NAMALWA (cell line): ENCODE measurements around the gene SVOP.

Source experiments
- DNase-seq: peaks from one replicate; pipeline ENCODE4 v3.0.0-alpha.2; 2015; ENCODE audit warnings: low spot score

SVOP gene

GRCh38 chr12:108935159-108935763 is 85.6 kb downstream of the SVOP start:
- no peak for DNase-seq

GRCh38 chr12:108933949-108934348 is 86.9 kb downstream of the SVOP start:
- DNase-seq = no peak

GRCh38 chr12:108930756-108931155 is 90.1 kb downstream of the SVOP start:
- DNase-seq = no peak

GRCh38 chr12:108930155-108930554 is 90.7 kb downstream of the SVOP start:
- DNase-seq = no peak

DNA sequence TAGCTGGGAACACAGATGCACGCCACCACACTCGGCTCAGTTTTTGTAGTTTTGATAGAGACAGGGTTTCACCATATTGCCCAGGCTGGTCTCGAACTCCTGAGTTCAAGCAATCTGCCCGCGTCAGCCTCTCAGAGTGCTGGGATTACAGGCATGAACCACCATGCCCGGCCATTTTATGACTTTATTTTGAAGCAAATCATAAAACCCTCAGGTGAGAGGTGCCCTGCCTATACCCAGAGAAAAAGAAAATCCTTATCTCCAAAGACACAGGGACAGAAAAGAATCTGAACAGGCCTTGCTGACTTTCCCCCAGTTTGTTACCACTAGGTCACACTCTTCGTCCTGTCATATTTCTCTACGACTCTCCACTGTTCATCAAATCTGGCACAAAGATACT is 92.2 kb downstream of the SVOP start:
- DNase-seq = no peak

DNA sequence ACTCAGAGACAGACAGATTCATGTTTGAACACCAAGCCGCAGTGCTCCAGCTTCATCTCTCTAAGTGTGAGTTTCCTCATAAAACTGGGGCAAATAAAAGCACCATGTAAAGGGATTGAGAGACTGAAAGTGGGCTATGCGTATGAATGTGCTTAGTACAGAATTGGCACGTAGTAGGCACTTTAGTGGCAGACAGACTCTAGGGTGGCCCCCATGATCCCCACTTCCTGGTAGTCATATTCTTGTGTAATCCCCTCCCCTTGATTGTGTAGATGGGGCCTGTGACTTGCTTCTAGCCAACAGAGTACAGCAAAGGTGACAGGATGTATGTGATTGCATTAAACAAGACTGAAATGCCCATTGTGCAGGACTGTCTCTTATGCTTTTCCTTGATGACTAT is 98.0 kb downstream of the SVOP start:
- DNase-seq = no peak

DNA sequence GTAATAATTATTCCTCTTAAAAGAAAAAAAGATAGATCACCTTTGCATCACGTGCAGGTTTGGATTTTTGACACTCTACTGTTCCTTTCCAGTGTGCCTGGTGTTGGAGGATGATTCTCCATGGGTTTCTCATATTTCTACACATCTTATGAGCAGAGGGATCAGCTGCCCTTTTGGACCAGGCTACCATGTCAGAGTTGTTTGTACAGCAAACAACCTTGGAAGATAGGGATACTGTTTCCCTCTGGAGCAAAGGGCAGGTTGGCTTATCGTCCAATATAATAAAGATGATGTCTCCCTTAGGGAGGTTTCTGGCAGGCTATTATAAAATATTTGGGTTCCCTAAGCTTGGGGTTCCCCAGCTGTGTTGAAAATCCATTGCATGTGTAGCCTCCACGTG is 98.9 kb downstream of the SVOP start:
- no peak for DNase-seq

DNA sequence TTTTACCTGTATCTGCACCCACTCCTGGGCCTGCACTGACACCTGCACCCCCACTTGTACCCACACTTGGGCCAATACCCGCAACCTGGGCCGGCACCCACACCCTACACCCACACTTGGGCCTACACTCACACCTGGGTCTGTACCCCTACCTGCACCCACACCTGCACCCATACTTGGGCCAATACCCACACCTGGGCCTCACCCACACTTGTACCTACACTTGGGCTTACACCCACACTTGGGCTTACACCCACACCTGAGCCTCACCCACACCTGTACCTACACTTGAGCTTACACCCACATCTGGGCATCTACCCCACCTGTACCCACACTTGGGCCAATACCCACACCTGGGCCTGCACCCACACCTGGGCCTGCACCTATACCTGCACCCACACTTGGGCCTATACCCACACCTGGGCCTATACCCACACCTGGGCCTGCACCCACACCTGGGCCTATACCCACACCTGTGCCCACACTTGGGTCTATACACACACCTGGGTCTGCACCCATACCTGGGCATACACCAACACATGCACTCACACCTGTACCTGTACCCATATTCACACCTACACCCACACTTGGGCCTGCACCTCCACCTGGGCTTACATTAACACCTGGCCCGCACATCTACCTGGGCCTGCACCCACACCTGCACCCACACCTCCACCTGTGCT is 101.8 kb downstream of the SVOP start:
- no peak for DNase-seq

DNA sequence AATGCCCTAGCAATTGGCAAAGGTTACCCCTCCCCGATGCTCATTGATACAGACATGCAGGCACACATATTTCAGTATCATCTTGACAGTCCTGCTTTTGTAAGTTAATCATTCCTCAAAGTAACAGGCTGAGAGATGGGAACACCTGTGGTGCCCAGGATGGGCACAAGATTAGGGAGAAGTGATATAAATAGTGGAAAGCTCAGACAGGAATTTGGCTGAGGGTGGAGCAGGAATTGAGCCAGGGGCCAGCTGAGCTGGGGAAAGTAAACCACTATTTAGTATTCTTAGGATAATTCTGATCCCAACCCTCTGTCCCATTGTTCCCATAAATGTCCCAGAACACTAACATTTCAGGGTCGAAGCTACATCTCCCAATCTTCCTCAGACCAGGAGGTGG is 102.7 kb downstream of the SVOP start:
- no peak for DNase-seq

DNA sequence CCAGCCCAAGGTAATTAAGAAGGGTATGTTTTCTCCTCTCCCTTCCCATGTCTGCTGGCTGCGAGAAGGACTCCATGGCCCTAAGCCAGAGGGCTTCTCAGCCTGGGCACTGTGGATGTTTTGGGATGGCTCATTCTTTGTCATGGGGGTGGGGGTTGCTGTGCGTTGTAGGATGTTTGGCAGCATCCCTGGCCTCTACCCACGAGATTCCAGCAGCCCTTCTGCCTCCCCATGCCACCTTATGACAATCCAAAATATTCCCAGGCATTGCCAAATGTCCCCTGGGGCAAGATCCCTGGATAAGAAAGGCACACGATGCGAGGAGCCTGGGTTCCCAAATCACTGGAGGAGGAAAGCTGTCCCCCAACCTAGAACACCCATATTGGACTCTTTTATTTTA is 104.5 kb downstream of the SVOP start:
- no peak for DNase-seq

GRCh38 chr12:108915632-108916133 is 105.2 kb downstream of the SVOP start:
- DNase-seq = no peak

DNA sequence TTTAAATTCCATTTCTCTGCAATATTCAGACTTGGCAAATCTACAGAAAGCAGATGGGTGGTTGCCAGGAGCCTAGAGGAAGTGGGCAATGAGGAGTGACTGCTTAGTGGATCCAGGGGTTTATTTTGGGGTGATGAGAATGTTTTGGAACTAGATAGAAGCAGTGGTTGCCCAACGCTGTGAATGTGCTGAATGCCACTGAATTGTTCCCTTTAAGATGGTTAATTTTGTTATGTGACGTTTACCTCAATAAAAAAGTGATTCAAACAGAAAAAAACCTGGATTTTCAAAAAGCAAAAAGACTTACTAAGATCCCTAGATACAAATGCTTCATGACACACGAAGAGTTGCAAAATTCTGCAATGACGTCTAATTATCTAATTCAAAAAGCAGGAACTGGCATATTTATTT is 106.7 kb downstream of the SVOP start:
- DNase-seq = no peak

GRCh38 chr12:108912361-108912760 is 108.5 kb downstream of the SVOP start:
- DNase-seq = no peak

- DNase-seq = no peak
Observed at GRCh38 chr12:108911915-108912314, 109.0 kb downstream of the SVOP start.

- DNase-seq = no peak
Observed at GRCh38 chr12:108910336-108910735, 110.5 kb downstream of the SVOP start.

DNA sequence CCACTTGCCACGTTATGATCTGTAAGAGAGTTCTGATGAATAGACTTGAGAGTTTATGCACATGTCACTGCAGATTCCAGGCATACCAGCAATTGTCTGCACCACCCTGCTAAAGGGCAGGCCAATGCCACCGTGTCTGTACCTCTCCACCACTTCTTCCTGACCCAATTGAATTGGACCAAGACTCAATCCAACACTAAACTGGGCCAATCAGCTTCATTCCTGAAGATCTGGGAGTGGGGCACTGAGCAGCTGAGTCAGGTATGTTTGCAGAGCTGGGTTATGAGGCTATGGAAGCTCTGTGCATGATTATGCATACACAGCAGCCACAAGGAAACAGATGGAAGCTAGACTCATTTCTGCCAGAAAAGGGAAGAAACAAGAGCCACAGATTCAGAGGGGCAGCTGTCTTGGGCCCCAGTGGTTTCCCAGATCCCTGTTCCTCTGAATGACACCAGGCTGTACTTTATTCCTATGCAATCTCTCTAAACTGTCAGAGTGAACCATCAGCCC is 113.0 kb downstream of the SVOP start:
- no peak for DNase-seq

DNA sequence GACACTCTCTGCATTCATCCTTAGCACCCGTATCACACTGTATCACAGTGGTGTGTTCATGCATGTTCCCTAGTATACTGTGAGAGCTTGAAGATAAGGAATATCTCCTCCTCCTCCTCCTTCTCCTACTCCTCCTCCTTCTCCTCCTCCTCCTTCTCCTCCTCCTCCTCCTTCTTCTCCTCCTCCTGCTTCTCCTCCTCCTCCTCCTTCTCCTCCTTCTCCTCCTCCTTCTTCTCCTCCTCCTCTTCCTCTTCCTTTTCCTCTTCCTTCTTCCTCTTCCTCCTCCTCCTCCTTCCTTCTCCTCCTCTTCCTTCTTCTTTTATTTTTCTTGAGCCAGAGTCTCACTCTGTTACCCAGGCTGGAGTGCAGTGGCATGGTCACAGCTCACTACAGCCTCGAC is 113.9 kb downstream of the SVOP start:
- no peak for DNase-seq

GRCh38 chr12:108905725-108906124 is 115.1 kb downstream of the SVOP start:
- DNase-seq = peak; percentile 44

- DNase-seq = no peak
Observed at GRCh38 chr12:108899145-108899544, 121.7 kb downstream of the SVOP start.

- DNase-seq = no peak
Observed at GRCh38 chr12:108896817-108897216, 124.1 kb downstream of the SVOP start.

- no peak for DNase-seq
Observed at GRCh38 chr12:108896336-108896735, 124.5 kb downstream of the SVOP start.

DNA sequence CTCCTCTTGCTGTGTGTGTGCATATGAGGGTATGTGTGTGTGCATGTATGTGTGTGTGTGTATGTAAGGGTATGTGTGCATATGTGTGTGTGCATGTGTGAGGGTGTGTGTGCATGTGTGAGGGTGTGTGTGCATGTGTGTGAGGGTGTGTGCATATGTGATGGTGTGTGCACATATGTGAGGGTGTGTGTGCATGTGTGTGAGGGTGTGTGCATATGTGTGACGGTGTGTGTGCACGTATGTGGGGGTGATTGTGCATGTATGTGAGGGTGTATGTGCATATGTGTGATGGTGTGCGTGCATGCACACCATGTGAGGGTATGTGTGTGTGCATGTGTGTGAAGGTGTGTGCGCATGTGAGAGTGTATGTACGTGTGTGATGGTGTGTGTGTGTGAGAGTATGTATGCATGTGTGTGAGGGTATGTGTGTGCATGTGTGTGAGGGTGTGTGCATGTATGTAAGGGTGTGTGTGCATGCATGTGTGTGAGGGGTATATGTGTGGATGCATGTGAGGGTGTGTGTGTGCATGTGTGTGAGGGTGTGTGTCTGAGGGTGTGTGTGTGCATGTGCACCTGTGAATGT is 125.6 kb downstream of the SVOP start:
- no peak for DNase-seq

DNA sequence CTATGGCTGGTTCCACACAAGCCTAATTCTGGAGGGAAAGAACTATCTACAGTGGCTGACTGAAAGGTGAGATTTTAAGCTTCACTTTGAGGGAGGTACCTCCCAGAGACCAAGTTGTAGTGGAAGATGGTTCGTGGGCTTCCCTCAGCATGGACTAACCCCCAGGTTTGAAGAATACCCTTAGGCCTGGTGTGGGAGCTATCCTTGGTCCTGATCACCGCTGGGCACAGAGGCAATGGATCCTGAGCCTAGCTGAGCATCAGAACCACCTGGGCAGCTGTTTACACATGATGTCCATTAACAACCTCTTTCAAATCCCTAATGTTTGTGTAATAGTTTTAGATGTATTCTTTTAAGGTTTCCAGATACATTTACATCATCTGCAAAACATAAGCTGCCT is 130.7 kb downstream of the SVOP start:
- peak; percentile 29 for DNase-seq
